Measurements from ENCODE around the gene LRRC40. TPM values are rescaled to one million over a fixed set of nuclear protein-coding genes. Genes with fewer than 3 reads are reported as not detected.

LRRC40 gene
- total and polyA plus RNA-seq, 2 donors (not counting 3 experiments of a cell fraction or from before 2014, with no cell fraction given), result 8.1 to 21.1 TPM

DNA sequence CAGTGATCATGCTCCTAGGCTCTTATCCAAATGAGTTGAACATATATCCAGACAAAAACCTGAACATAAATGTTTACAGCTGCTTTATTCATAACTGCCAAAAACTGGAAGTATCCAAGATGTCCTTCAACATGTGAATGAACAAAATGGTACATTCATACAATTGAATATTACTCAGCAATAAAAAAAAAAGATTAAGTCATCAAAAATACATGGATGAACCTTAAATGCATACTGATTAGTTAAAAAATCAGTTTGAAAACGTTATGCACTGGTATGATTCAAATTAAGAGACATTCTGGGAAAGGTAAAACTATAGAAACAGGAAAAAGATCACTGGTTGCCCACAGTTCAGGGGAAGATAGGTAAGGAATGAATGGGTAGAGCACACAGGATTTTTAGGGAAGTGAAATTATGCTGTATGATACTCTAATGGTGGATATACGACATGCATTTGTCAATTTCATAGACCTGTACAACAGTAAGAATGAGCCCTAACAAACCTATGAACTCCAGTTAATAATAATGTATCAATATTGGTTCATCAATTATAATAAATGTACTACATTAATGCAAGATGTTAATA, 3.1 kb downstream of the LRRC40 start:
- no TSS peak for BruUV-seq (replicated peaks)
- ChIA-PET CTCF (no interaction called here), POLR2A (no interaction called here)
- DNase-seq (ENCODE audit: low read depth, low spot score), result no peak
- no peaks in the 10 kb centered on the region for H3K36me3 ChIP-seq (ENCODE audit: control insufficient read depth in 2 of 2, extremely low read depth in 1 of 2, insufficient read depth in 2 of 2, low read length in 2 of 2)
- H3K27ac ChIP-seq (ENCODE audit: insufficient read depth, low read depth, low read length), result no peak overlapping the region
- H2AFZ ChIP-seq (ENCODE audit: low read depth, low read length), result no peak overlapping the region
- H3K79me2 ChIP-seq (ENCODE audit: control insufficient read depth, insufficient read depth, low read length), result peaks cover 86% of the 10 kb centered on the region
- no peak overlapping the region for H3K4me3 ChIP-seq (replicated peaks in 1 of 3; ENCODE audit: insufficient read depth in 1 of 3, low read depth in 1 of 3, low read length in 3 of 3)
- peaks cover 19% of the 10 kb centered on the region for H3K4me1 ChIP-seq (ENCODE audit: control insufficient read depth, extremely low read depth, insufficient read depth, low read length)
- no peaks in the 10 kb centered on the region for H3K9me3 ChIP-seq (replicated peaks; ENCODE audit: control insufficient read depth, insufficient read depth, low read length)
- no peak for FAIRE-seq
- dilution Hi-C loops (cut with MboI; ENCODE audit: extremely low pct_ligation_motif_present, low sequenced_read_pairs), result no loop called here
- H3K9me1 ChIP-seq (replicated peaks; ENCODE audit: control insufficient read depth, extremely low read depth, insufficient read depth, low read length), result no peaks in the 10 kb centered on the region
- intact Hi-C loops (cut with micrococcal nuclease), result loop anchor here (10.0 kb wide), 1 partner anchor 637 kb away; the partner anchor contains the start of gene LRRC7
- H3K9ac ChIP-seq (replicated peaks; ENCODE audit: extremely low read depth, insufficient read depth, low read length), result no peak overlapping the region
- no peaks in the 10 kb centered on the region for H3K27me3 ChIP-seq (ENCODE audit: control insufficient read depth in 2 of 2, insufficient read depth in 2 of 2, low read length in 2 of 2)
- H4K20me1 ChIP-seq (replicated peaks; ENCODE audit: control insufficient read depth, extremely low read depth, insufficient read depth, low read length), result no peaks in the 10 kb centered on the region
- H3K4me2 ChIP-seq (ENCODE audit: insufficient read depth, low read length), result no peak overlapping the region
- TF ChIP-seq GATA2 (IDR thresholded peaks at IDR 0.05; ENCODE audit: insufficient read depth, insufficient read length, low read depth, low read length), result no peak
- TF ChIP-seq, protein P1, sequence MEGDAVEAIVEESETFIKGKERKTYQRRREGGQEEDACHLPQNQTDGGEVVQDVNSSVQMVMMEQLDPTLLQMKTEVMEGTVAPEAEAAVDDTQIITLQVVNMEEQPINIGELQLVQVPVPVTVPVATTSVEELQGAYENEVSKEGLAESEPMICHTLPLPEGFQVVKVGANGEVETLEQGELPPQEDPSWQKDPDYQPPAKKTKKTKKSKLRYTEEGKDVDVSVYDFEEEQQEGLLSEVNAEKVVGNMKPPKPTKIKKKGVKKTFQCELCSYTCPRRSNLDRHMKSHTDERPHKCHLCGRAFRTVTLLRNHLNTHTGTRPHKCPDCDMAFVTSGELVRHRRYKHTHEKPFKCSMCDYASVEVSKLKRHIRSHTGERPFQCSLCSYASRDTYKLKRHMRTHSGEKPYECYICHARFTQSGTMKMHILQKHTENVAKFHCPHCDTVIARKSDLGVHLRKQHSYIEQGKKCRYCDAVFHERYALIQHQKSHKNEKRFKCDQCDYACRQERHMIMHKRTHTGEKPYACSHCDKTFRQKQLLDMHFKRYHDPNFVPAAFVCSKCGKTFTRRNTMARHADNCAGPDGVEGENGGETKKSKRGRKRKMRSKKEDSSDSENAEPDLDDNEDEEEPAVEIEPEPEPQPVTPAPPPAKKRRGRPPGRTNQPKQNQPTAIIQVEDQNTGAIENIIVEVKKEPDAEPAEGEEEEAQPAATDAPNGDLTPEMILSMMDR (IDR thresholded peaks at IDR 0.05; ENCODE audit: extremely low read depth in 1 of 2, insufficient read depth in 1 of 2, low read depth in 1 of 2, low read length in 2 of 2), result no peak
- TF ChIP-seq JUN (IDR thresholded peaks at IDR 0.05; ENCODE audit: borderline replicate concordance, insufficient read depth, insufficient read length, low read depth), result no peak
- no peak for TF ChIP-seq MYC (IDR thresholded peaks at IDR 0.05; ENCODE audit: low read depth, low read length)
- no peak for TF ChIP-seq POLR2AphosphoS5 (IDR thresholded peaks at IDR 0.05; ENCODE audit: insufficient read depth, low read depth, low read length)
- no peak for TF ChIP-seq EZH2 (IDR thresholded peaks at IDR 0.05; ENCODE audit: borderline replicate concordance, low read depth, low read length, severe bottlenecking)
- TF ChIP-seq, protein P2, sequence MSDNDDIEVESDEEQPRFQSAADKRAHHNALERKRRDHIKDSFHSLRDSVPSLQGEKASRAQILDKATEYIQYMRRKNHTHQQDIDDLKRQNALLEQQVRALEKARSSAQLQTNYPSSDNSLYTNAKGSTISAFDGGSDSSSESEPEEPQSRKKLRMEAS (IDR thresholded peaks at IDR 0.05; ENCODE audit: insufficient read depth, insufficient read length), result no peak
- TF ChIP-seq POLR2A (IDR thresholded peaks at IDR 0.05; ENCODE audit: low read depth, low read length), result no peak
- TF ChIP-seq FOS (IDR thresholded peaks at IDR 0.05; ENCODE audit: borderline replicate concordance, insufficient read depth, low read length), result no peak
